ENCODE measurements around the gene HOXD9. TPM values are rescaled to one million over a fixed set of nuclear protein-coding genes. Genes with fewer than 3 reads are reported as not detected.
A peak's percentile ranks its signal among the peaks of the same experiment; 100 is the strongest.

Gene HOXD9
- total and polyA plus RNA-seq, 2 of the 8 experiments (the other 6 are each of a cell fraction or from before 2014, with no cell fraction given): not detected

DNA sequence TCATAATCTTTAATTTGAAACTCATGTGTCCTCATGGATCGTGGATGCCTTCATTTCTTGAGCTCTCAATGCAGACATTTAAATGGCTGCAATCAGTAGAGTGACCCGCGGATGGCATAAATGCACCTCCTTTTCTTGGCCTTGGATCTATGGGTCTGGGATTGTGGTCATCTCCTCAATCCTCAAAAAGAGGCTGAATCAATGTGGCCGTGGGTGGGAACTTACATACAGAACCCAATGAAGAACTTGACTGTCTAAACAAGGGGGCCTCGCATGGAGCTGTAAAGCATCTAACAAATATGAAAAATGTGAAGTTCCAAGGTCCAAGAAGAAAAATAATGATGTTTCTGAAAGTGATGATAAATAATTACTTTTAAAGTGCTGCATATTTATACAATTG lies 27.1 kb upstream of the HOXD9 start:
- Histone ChIP-seq H2AK5ac (ENCODE audit: low read depth, low read length) (no peak overlapping the region), H4K20me1 (replicated peaks in 1 of 2; ENCODE audit: control insufficient read depth in 1 of 2, insufficient read depth in 2 of 2, low read length in 2 of 2) (peaks cover 23 to 32% of the 10 kb centered on the region in 2 experiments), H3K79me2 (ENCODE audit: control insufficient read depth in 1 of 2, insufficient read depth in 2 of 2, low read length in 2 of 2) (no peaks in the 10 kb centered on the region), H2BK20ac (ENCODE audit: low read length) (no peak overlapping the region), H2BK5ac (ENCODE audit: low read depth, low read length) (no peak overlapping the region), H3K23ac (ENCODE audit: insufficient read length) (no peak overlapping the region), H2BK120ac (replicated peaks; ENCODE audit: low read depth, low read length) (no peak overlapping the region), H2BK15ac (ENCODE audit: low read length) (no peak overlapping the region; the same call in 1 of the 2 replicates), H3K79me1 (ENCODE audit: low read depth, low read length) (no peaks in the 10 kb centered on the region), H3K9me3 (ENCODE audit: insufficient read depth in 2 of 2, low read depth in 1 of 2, low read length in 1 of 2) (no peaks in the 10 kb centered on the region; a peak in 1 of 4 replicates), H4K8ac (ENCODE audit: extremely low read depth, insufficient read depth, low read length) (no peak overlapping the region), H4K5ac (ENCODE audit: insufficient read length, low read depth, low read length) (no peak overlapping the region), H3K14ac (ENCODE audit: insufficient read length) (no peak overlapping the region), H3K4me3 (ENCODE audit: extremely low read depth in 1 of 4, insufficient read depth in 2 of 4, low read depth in 3 of 4, low read length in 4 of 4) (no peak overlapping the region), H3K36me3 (ENCODE audit: control insufficient read depth in 2 of 4, insufficient read depth in 4 of 4, low read length in 3 of 4) (peaks cover 0 to 5% (median 0%) of the 10 kb centered on the region in 4 experiments; a peak in 1 of 8 replicates), H3K9ac (replicated peaks in 1 of 4; ENCODE audit: extremely low read depth in 1 of 4, low read depth in 3 of 4, low read length in 3 of 4) (no peak overlapping the region), H3K4me2 (ENCODE audit: insufficient read depth in 1 of 2, low read depth in 2 of 2, low read length in 2 of 2) (no peak overlapping the region), H3K27me3 (replicated peaks in 1 of 4; ENCODE audit: control insufficient read depth in 3 of 4, extremely low read depth in 1 of 4, insufficient read depth in 3 of 4, low read length in 3 of 4) (peaks cover 79 to 98% (median 91%) of the 10 kb centered on the region in 4 experiments), H4K91ac (replicated peaks; ENCODE audit: insufficient read length, low read length) (no peak overlapping the region), H3K18ac (ENCODE audit: extremely low read depth, low read length) (no peak overlapping the region), H2AFZ (ENCODE audit: low read length) (no peak overlapping the region), H3K4ac (replicated peaks; ENCODE audit: insufficient read length, low read depth, low read length) (no peak overlapping the region), H3K23me2 (ENCODE audit: low read depth, low read length) (peaks cover 6% of the 10 kb centered on the region), H3K56ac (replicated peaks; ENCODE audit: insufficient read length, low read depth, low read length) (no peak overlapping the region), H2BK12ac (ENCODE audit: low read depth, low read length) (no peak overlapping the region), H3K27ac (ENCODE audit: low read depth, low read length) (no peak overlapping the region), H3K4me1 (replicated peaks in 1 of 4; ENCODE audit: control insufficient read depth in 3 of 4, insufficient read depth in 4 of 4, low read length in 3 of 4) (peaks cover 0 to 30% (median 17%) of the 10 kb centered on the region in 4 experiments; a peak in 6 of 7 replicates)
- ChIA-PET CTCF (ENCODE audit: partially characterized antibody) (interaction anchor here (1.0 to 6.5 kb wide), 8 partner anchors 9 to 728 kb away, joined by 3 to 130 read pairs (median 6); partner anchors contain the start of genes EVX2, HOXD11 and HOXD9), POLR2A (ENCODE audit: partially characterized antibody) (interaction anchor here (2.0 kb wide), 1 partner anchor 10 kb away, joined by 8 read pairs; no protein-coding TSS in a partner anchor)
- TF ChIP-seq JUN (IDR thresholded peaks at IDR 0.05; ENCODE audit: low read depth, low read length) (no peak), RNF2 (IDR thresholded peaks at IDR 0.05; ENCODE audit: borderline replicate concordance, low read depth, low read length, missing control alignments, poor library complexity, severe bottlenecking) (peak; percentile 86), CBX8 (IDR thresholded peaks at IDR 0.05; ENCODE audit: borderline replicate concordance, low read depth, low read length) (peak; percentile 66; the same call in 1 of the 2 replicates)
- DNase-seq (ENCODE audit: low read depth in 1 of 2, low spot score in 2 of 2): peak in 1 of 2 experiments; percentile 13
- 29% methylated on average over 5 of the region's 5 CpGs; no CpG with 5 or more reads in 1 of the 2 experiments for WGBS, 2 experiments (ENCODE audit: extremely low coverage in 1 of 2, insufficient coverage in 1 of 2, insufficient read length in 1 of 2, insufficient replicate concordance in 2 of 2, low coverage in 1 of 2, low lambda C conversion rate in 2 of 2, missing lambda C conversion rate in 1 of 2)
- no peak for FAIRE-seq
